ENCODE data around the gene HAAO.

HAAO gene

GRCh38 chr2:42804891-42805290 lies 12.5 kb upstream of the HAAO start:
- no peak overlapping the region for H3K4me3 ChIP-seq
- H3K27me3 ChIP-seq = no peaks in the 10 kb centered on the region
- no peak overlapping the region for H3K27ac ChIP-seq
- no peak overlapping the region for H3K4me2 ChIP-seq
- no peak for TF ChIP-seq Cebpa-rat (IDR thresholded peaks at IDR 0.05)
- H3K4me1 ChIP-seq = peaks cover 8% of the 10 kb centered on the region
- H4K20me1 ChIP-seq = no peaks in the 10 kb centered on the region
- no peak overlapping the region for H3K9ac ChIP-seq
- H3K9me3 ChIP-seq = no peaks in the 10 kb centered on the region
- no peaks in the 10 kb centered on the region for H3K36me3 ChIP-seq

DNA sequence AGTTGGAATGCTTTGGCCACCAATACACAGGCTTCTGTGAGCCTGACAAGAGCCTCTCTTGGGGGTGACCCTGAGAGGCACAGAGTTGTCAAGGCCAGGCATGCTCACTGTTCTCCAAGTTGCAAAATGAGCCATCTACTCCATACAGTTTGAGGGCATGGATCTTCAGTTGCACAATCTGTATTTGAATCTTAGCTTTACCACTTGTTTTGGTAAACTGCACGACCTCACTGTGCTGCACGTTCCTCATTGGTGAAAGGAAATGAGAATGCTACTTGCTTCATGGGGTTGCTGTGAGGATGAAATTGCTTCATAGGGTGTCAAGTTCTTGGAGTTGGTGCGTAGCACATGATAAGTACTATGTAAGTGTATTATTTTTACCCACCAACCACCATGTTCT lies 12.0 kb upstream of the HAAO start:
- no peak overlapping the region for H3K4me3 ChIP-seq
- H3K4me1 ChIP-seq = peaks cover 6% of the 10 kb centered on the region
- H4K20me1 ChIP-seq = no peaks in the 10 kb centered on the region
- H3K9me3 ChIP-seq = no peaks in the 10 kb centered on the region
- no peak overlapping the region for H3K9ac ChIP-seq
- H3K27me3 ChIP-seq = no peaks in the 10 kb centered on the region
- no peaks in the 10 kb centered on the region for H3K36me3 ChIP-seq
- H3K4me2 ChIP-seq = no peak overlapping the region
- TF ChIP-seq Cebpa-rat (IDR thresholded peaks at IDR 0.05) = no peak
- H3K27ac ChIP-seq = no peak overlapping the region

- Histone ChIP-seq H3K9ac (no peak overlapping the region), H4K20me1 (no peaks in the 10 kb centered on the region), H3K4me2 (no peak overlapping the region), H3K36me3 (no peaks in the 10 kb centered on the region), H3K27ac (no peak overlapping the region), H3K4me3 (no peak overlapping the region), H3K4me1 (peaks cover 3% of the 10 kb centered on the region), H3K27me3 (no peaks in the 10 kb centered on the region), H3K9me3 (no peaks in the 10 kb centered on the region)
- TF ChIP-seq Cebpa-rat (IDR thresholded peaks at IDR 0.05) = no peak
Measured at GRCh38 chr2:42802150-42802549, 9.8 kb upstream of the HAAO start.

GRCh38 chr2:42801381-42801780 lies 9.0 kb upstream of the HAAO start:
- no peak overlapping the region for H3K27ac ChIP-seq
- no peak overlapping the region for H3K4me3 ChIP-seq
- no peaks in the 10 kb centered on the region for H3K9me3 ChIP-seq
- H3K4me1 ChIP-seq = peaks cover 10% of the 10 kb centered on the region
- no peaks in the 10 kb centered on the region for H4K20me1 ChIP-seq
- no peak overlapping the region for H3K9ac ChIP-seq
- TF ChIP-seq Cebpa-rat (IDR thresholded peaks at IDR 0.05) = no peak
- no peaks in the 10 kb centered on the region for H3K36me3 ChIP-seq
- H3K4me2 ChIP-seq = no peak overlapping the region
- no peaks in the 10 kb centered on the region for H3K27me3 ChIP-seq

- no peaks in the 10 kb centered on the region for H3K9me3 ChIP-seq
- no peak overlapping the region for H3K4me3 ChIP-seq
- no peak overlapping the region for H3K9ac ChIP-seq
- no peaks in the 10 kb centered on the region for H3K27me3 ChIP-seq
- H3K4me1 ChIP-seq = peaks cover 14% of the 10 kb centered on the region
- no peaks in the 10 kb centered on the region for H3K36me3 ChIP-seq
- no peak overlapping the region for H3K27ac ChIP-seq
- H4K20me1 ChIP-seq = no peaks in the 10 kb centered on the region
- no peak overlapping the region for H3K4me2 ChIP-seq
- no peak for TF ChIP-seq Cebpa-rat (IDR thresholded peaks at IDR 0.05)
Measured at GRCh38 chr2:42800981-42801380, 8.6 kb upstream of the HAAO start.

- Histone ChIP-seq H3K4me2 (no peak overlapping the region), H3K36me3 (no peaks in the 10 kb centered on the region), H4K20me1 (no peaks in the 10 kb centered on the region), H3K27ac (no peak overlapping the region), H3K4me1 (peaks cover 19% of the 10 kb centered on the region), H3K9ac (no peak overlapping the region), H3K4me3 (no peak overlapping the region), H3K9me3 (no peaks in the 10 kb centered on the region), H3K27me3 (no peaks in the 10 kb centered on the region)
- TF ChIP-seq Cebpa-rat (IDR thresholded peaks at IDR 0.05) = no peak
Measured at GRCh38 chr2:42800461-42800962, 8.1 kb upstream of the HAAO start.

DNA sequence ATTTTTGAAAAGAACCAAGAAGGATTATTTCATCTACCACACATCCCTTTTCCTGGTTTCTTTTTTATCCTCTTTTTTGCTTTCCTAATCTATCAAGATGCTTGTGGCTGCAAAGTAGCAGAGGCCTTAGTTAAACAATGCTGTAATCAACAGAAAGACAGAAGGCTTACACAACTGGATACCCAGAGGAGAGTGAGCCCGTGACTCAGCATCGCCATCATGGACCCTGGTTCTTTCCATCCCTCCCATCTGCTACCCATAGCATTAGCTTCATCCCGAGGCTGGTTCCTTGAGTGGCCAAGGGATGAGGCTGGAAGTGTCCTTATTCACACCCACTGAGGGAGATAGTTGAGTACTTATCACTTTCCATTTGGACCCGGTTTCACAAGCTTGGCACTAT lies 7.5 kb upstream of the HAAO start:
- H3K4me1 ChIP-seq = peaks cover 22% of the 10 kb centered on the region
- H3K27ac ChIP-seq = no peak overlapping the region
- H3K4me3 ChIP-seq = no peak overlapping the region
- H3K4me2 ChIP-seq = no peak overlapping the region
- H4K20me1 ChIP-seq = no peaks in the 10 kb centered on the region
- TF ChIP-seq Cebpa-rat (IDR thresholded peaks at IDR 0.05) = no peak
- no peaks in the 10 kb centered on the region for H3K9me3 ChIP-seq
- no peaks in the 10 kb centered on the region for H3K36me3 ChIP-seq
- no peak overlapping the region for H3K9ac ChIP-seq
- H3K27me3 ChIP-seq = no peaks in the 10 kb centered on the region; the same call in 1 of the 2 replicates

- Histone ChIP-seq H3K4me2 (no peak overlapping the region), H3K4me3 (no peak overlapping the region), H3K27me3 (peaks cover 25% of the 10 kb centered on the region), H4K20me1 (no peaks in the 10 kb centered on the region), H3K4me1 (peaks cover 45% of the 10 kb centered on the region), H3K36me3 (no peaks in the 10 kb centered on the region), H3K9me3 (peaks cover 3% of the 10 kb centered on the region; the same call in 1 of the 2 replicates), H3K9ac (no peak overlapping the region), H3K27ac (no peak overlapping the region)
- TF ChIP-seq Cebpa-rat (IDR thresholded peaks at IDR 0.05) = no peak
Measured at GRCh38 chr2:42797281-42797680, 4.9 kb upstream of the HAAO start.

- H3K9ac ChIP-seq = no peak overlapping the region
- no peaks in the 10 kb centered on the region for H4K20me1 ChIP-seq
- H3K27ac ChIP-seq = peak overlapping the region; percentile 38; the same call in 1 of the 2 replicates
- peak overlapping the region; percentile 37 for H3K4me2 ChIP-seq
- H3K36me3 ChIP-seq = no peaks in the 10 kb centered on the region
- no peak for TF ChIP-seq Cebpa-rat (IDR thresholded peaks at IDR 0.05)
- peaks cover 32% of the 10 kb centered on the region for H3K27me3 ChIP-seq
- no peak overlapping the region for H3K4me3 ChIP-seq
- peaks cover 51% of the 10 kb centered on the region for H3K4me1 ChIP-seq
- H3K9me3 ChIP-seq = peaks cover 6% of the 10 kb centered on the region; the same call in 1 of the 2 replicates
Measured at GRCh38 chr2:42796427-42797248, 4.3 kb upstream of the HAAO start.

- H3K4me3 ChIP-seq = no peak overlapping the region
- peaks cover 53% of the 10 kb centered on the region for H3K4me1 ChIP-seq
- H3K9ac ChIP-seq = no peak overlapping the region
- peaks cover 12% of the 10 kb centered on the region; the same call in 1 of the 2 replicates for H3K9me3 ChIP-seq
- peak overlapping the region; percentile 38; the same call in 1 of the 2 replicates for H3K27ac ChIP-seq
- H3K27me3 ChIP-seq = peaks cover 40% of the 10 kb centered on the region
- no peak for TF ChIP-seq Cebpa-rat (IDR thresholded peaks at IDR 0.05)
- no peaks in the 10 kb centered on the region for H4K20me1 ChIP-seq
- peak overlapping the region; percentile 37 for H3K4me2 ChIP-seq
- H3K36me3 ChIP-seq = no peaks in the 10 kb centered on the region
Measured at GRCh38 chr2:42795841-42796301, 3.5 kb upstream of the HAAO start.

All from BLaER1 (cell line).